HCT116 (cell line): ENCODE data around the gene TNFRSF12A. TPM values are rescaled to one million over a fixed set of nuclear protein-coding genes. Genes with fewer than 3 reads are reported as not detected.
A peak's percentile ranks its signal among the peaks of the same experiment; 100 is the strongest.

Source experiments
- ATAC-seq: fragments of 200-7000 bp; cut with Tn5 transposase; 2 replicates; pipeline ENCODE4 v1.9.1; 2020; ENCODE audit warnings: mild to moderate bottlenecking, moderate library complexity
- BruUV-seq: library from RNA; stranded (reverse); fragments of 400-500 nt; replicated peaks from 2 replicates; lab custom pipeline; 2021; lab: Mats Ljungman, UMichigan
- CTCF ChIA-PET: fragments of 300-600 bp; sonication (Branson Sonifier 250); formaldehyde crosslinking; loops from one replicate; lab custom pipeline; 2021; ENCODE audit warnings: antibody characterized with exemption; lab: Charles Lee
- POLR2A ChIA-PET: fragments of 300-600, 350-600 bp; sonication (Branson Sonifier 250); formaldehyde crosslinking; loops from one replicate; lab custom pipeline; 2021; ENCODE audit warnings: antibody characterized with exemption; lab: Charles Lee
- RAD21 ChIA-PET, 2 experiments: fragments of 300-600 bp; sonication (Branson Sonifier 250); formaldehyde crosslinking; loops; one replicate each; lab custom pipeline; 2023; ENCODE audit warnings: low total read pairs in 2 of 2; ENCODE audit not compliant: uncharacterized antibody in 2 of 2, unreplicated experiment in 2 of 2, low non-redundant PET in 1 of 2; lab: Charles Lee
- DNase-seq: peaks from one replicate; pipeline ENCODE4 v3.0.0-alpha.2; 2010; ENCODE audit warnings: low read depth, low spot score
- H2AFZ ChIP-seq: fragments of 200-600 bp; shearing (Covaris generic), sonication (generic); 2 replicates; pipeline ENCODE4 v1.6.1; 2017; ENCODE audit warnings: low read depth, mixed run types, mixed read lengths, antibody characterized with exemption, low read length; ENCODE audit not compliant: poor library complexity, severe bottlenecking
- H3K27ac ChIP-seq: 2 replicates; pipeline ENCODE4 v1.5.1; 2012; ENCODE audit warnings: low read depth, low read length
- H3K27me3 ChIP-seq: fragments of 200-600 bp; sonication (generic); 2 replicates; pipeline ENCODE4 v1.6.1; 2016; ENCODE audit warnings: mixed run types, low read length, mixed read lengths; ENCODE audit not compliant: insufficient read depth
- H3K36me3 ChIP-seq, 2 experiments: fragments of 200-500 bp in 1 of 2; fragments of 200-600 bp in 1 of 2; sonication (Bioruptor generic) in 1 of 2; sonication (generic) in 1 of 2; 2 replicates each; pipeline versions ENCODE4 v1.5.1 to v1.6.1; 2014 to 2016; ENCODE audit warnings: low read length in 2 of 2, inconsistent platforms in 1 of 2, mixed read lengths in 1 of 2, mixed run types in 1 of 2; ENCODE audit not compliant: insufficient read depth in 2 of 2, control insufficient read depth in 1 of 2
- H3K4me1 ChIP-seq, 2 experiments: fragments of 200-600 bp in 1 of 2; sonication (generic) in 1 of 2; 2 replicates each; pipeline versions ENCODE4 v1.5.1 to v1.6.1; 2012 to 2017; ENCODE audit warnings: low read length in 2 of 2, inconsistent platforms in 1 of 2, mild to moderate bottlenecking in 1 of 2, mixed read lengths in 1 of 2, mixed run types in 1 of 2, moderate library complexity in 1 of 2; ENCODE audit not compliant: insufficient read depth in 2 of 2, control insufficient read depth in 1 of 2
- H3K4me2 ChIP-seq: fragments of 200-600 bp; sonication (generic); 2 replicates; pipeline ENCODE4 v1.6.1; 2017; ENCODE audit warnings: mixed run types, low read length, mixed read lengths
- H3K4me3 ChIP-seq, 2 experiments: fragments of 200-600 bp in 1 of 2; sonication (generic) in 1 of 2; replicated peaks in 1 of 2; 2 replicates each; pipeline ENCODE4 v1.5.1; 2011 to 2016; ENCODE audit warnings: low read length in 2 of 2, control low read depth in 1 of 2, low read depth in 1 of 2, mild to moderate bottlenecking in 1 of 2, mixed read lengths in 1 of 2, mixed run types in 1 of 2
- H3K79me2 ChIP-seq: fragments of 200-600 bp; sonication (generic); 2 replicates; pipeline ENCODE4 v1.6.1; 2017; ENCODE audit warnings: mild to moderate bottlenecking, mixed run types, low read length, moderate library complexity, mixed read lengths; ENCODE audit not compliant: insufficient read depth
- H3K9ac ChIP-seq: fragments of 200-600 bp; sonication (generic); 2 replicates; pipeline ENCODE4 v1.6.1; 2016; ENCODE audit warnings: low read length, mixed read lengths
- H3K9me2 ChIP-seq: fragments of 200-600 bp; sonication (generic), shearing (Covaris generic); 2 replicates; pipeline ENCODE4 v1.6.1; 2017; ENCODE audit warnings: mixed run types, mild to moderate bottlenecking, moderate library complexity; ENCODE audit not compliant: insufficient read depth
- H3K9me3 ChIP-seq, 2 experiments: fragments of 200-500 bp in 1 of 2; fragments of 200-600 bp in 1 of 2; sonication (Bioruptor generic) in 1 of 2; sonication (generic) in 1 of 2; 2 replicates each; pipeline ENCODE4 v1.6.1; 2014 to 2017; ENCODE audit warnings: low read length in 2 of 2, mixed read lengths in 2 of 2, inconsistent platforms in 1 of 2, low read depth in 1 of 2, mild to moderate bottlenecking in 1 of 2, mixed run types in 1 of 2, moderate library complexity in 1 of 2; ENCODE audit not compliant: control insufficient read depth in 1 of 2, insufficient read depth in 1 of 2
- H4K20me1 ChIP-seq: fragments of 200-600 bp; sonication (generic), shearing (Covaris generic); 2 replicates; pipeline ENCODE4 v1.6.1; 2017; ENCODE audit warnings: mixed run types, mild to moderate bottlenecking, moderate library complexity; ENCODE audit not compliant: insufficient read depth
- ATF3 ChIP-seq: IDR thresholded peaks from 2 replicates; pipeline ENCODE4 v1.6.1; 2012
- CEBPB ChIP-seq: IDR thresholded peaks from 2 replicates; pipeline ENCODE4 v1.6.1; 2012; ENCODE audit warnings: low read depth
- EGR1 ChIP-seq: IDR thresholded peaks from 2 replicates; pipeline ENCODE4 v1.6.1; 2012; ENCODE audit warnings: low read depth
- EZH2 ChIP-seq: fragments of 200-600 bp; sonication (generic); IDR thresholded peaks from 2 replicates; pipeline ENCODE4 v1.6.1; 2017; ENCODE audit warnings: antibody characterized with exemption, mixed run types
- EZH2phosphoT487 ChIP-seq: fragments of 200-600 bp; IDR thresholded peaks from 2 replicates; pipeline ENCODE4 v1.6.1; 2018; ENCODE audit warnings: antibody characterized with exemption, borderline replicate concordance
- FOSL1 ChIP-seq: IDR thresholded peaks from 2 replicates; pipeline ENCODE4 v1.6.1; 2012; ENCODE audit warnings: low read depth
- JUND ChIP-seq: IDR thresholded peaks from 2 replicates; pipeline ENCODE4 v1.6.1; 2012
- POLR2A ChIP-seq: IDR thresholded peaks from 2 replicates; pipeline ENCODE4 v1.7.0; 2011; ENCODE audit warnings: borderline replicate concordance; ENCODE audit not compliant: insufficient read depth, insufficient read length; ENCODE audit errors: extremely low read depth
- POLR2AphosphoS5 ChIP-seq: IDR thresholded peaks from 2 replicates; pipeline ENCODE4 v1.6.1; 2011; ENCODE audit warnings: mild to moderate bottlenecking, low read depth, low read length, moderate library complexity
- RAD21 ChIP-seq: IDR thresholded peaks from 2 replicates; pipeline ENCODE4 v1.6.1; 2012; ENCODE audit warnings: low read depth, mild to moderate bottlenecking
- SIN3A ChIP-seq: IDR thresholded peaks from 2 replicates; pipeline ENCODE4 v1.6.1; 2012; ENCODE audit warnings: low read depth
- SRF ChIP-seq: IDR thresholded peaks from 2 replicates; pipeline ENCODE4 v1.6.1; 2012; ENCODE audit warnings: low read depth
- TCF7L2 ChIP-seq: IDR thresholded peaks from 2 replicates; pipeline ENCODE4 v1.7.0; 2011; ENCODE audit warnings: borderline replicate concordance, inconsistent platforms; ENCODE audit not compliant: insufficient read depth, insufficient read length; ENCODE audit errors: extremely low read depth
- ZFX ChIP-seq: fragments of 450-650 bp; IDR thresholded peaks from 2 replicates; pipeline ENCODE4 v1.6.1; 2017
- ZNF274 ChIP-seq: fragments of 200-500 bp; sonication (Bioruptor generic); IDR thresholded peaks from 2 replicates; pipeline ENCODE4 v1.6.1; 2014; ENCODE audit warnings: mild to moderate bottlenecking, low read depth, low read length, inconsistent platforms
- intact Hi-C: fragments of 100-400 bp; cut with micrococcal nuclease; formaldehyde crosslinking; loops from 2 replicates; pipeline ENCODE4 v1.10.0; 2022
- total RNA-seq: library from RNA; stranded (reverse); gene quantifications from one replicate; pipeline ENCODE4 v1.2.1, GENCODE V29; 2021; ENCODE audit not compliant: unreplicated experiment
- TF ChIP-seq, protein P1 (sequence below): IDR thresholded peaks from 2 replicates; pipeline ENCODE4 v1.6.1; 2012
- TF ChIP-seq, protein P2 (sequence below), 3 experiments: fragments of 200-600 bp in 1 of 3; sonication (generic) in 1 of 3; IDR thresholded peaks in 2 of 3; conservative IDR thresholded peaks in 1 of 3; 2 replicates each; pipeline ENCODE4 v1.5.1; 2012 to 2017; ENCODE audit warnings: low read depth in 2 of 3, low read length in 2 of 3, antibody characterized with exemption in 1 of 3, borderline replicate concordance in 1 of 3, control low read depth in 1 of 3, mild to moderate bottlenecking in 1 of 3, mixed read lengths in 1 of 3, mixed run types in 1 of 3, moderate library complexity in 1 of 3; ENCODE audit not compliant: insufficient read depth in 1 of 3

Gene TNFRSF12A
- total RNA-seq, 1 experiment from 2014 or later = 188 TPM

- no peaks in the 10 kb centered on the region for H3K9me3 ChIP-seq
- peaks cover 8 to 18% of the 10 kb centered on the region in 2 experiments; a peak in 2 of 4 replicates for H3K36me3 ChIP-seq
- BruUV-seq = no TSS peak
- H3K79me2 ChIP-seq = peaks cover 10% of the 10 kb centered on the region; the same call in 1 of the 2 replicates
- no peak overlapping the region for H3K9ac ChIP-seq
- no peaks in the 10 kb centered on the region for H4K20me1 ChIP-seq
- 0 out of 2 replicates have a peak overlapping the region, but pooled peaks have one; percentile 71 for H3K4me2 ChIP-seq
- no peak for TF ChIP-seq JUND
- TF ChIP-seq, protein P1, sequence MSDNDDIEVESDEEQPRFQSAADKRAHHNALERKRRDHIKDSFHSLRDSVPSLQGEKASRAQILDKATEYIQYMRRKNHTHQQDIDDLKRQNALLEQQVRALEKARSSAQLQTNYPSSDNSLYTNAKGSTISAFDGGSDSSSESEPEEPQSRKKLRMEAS = no peak
- TF ChIP-seq SRF = no peak
- no peak for TF ChIP-seq EGR1
- no peak for TF ChIP-seq POLR2A
- TF ChIP-seq ZFX = no peak
- no peak for TF ChIP-seq EZH2
- TF ChIP-seq POLR2AphosphoS5 = no peak
- TF ChIP-seq SIN3A = no peak
- no peak for TF ChIP-seq ZNF274
- no peak for TF ChIP-seq CEBPB
- no peak for TF ChIP-seq RAD21
- no peak for TF ChIP-seq TCF7L2
- TF ChIP-seq, protein P2, sequence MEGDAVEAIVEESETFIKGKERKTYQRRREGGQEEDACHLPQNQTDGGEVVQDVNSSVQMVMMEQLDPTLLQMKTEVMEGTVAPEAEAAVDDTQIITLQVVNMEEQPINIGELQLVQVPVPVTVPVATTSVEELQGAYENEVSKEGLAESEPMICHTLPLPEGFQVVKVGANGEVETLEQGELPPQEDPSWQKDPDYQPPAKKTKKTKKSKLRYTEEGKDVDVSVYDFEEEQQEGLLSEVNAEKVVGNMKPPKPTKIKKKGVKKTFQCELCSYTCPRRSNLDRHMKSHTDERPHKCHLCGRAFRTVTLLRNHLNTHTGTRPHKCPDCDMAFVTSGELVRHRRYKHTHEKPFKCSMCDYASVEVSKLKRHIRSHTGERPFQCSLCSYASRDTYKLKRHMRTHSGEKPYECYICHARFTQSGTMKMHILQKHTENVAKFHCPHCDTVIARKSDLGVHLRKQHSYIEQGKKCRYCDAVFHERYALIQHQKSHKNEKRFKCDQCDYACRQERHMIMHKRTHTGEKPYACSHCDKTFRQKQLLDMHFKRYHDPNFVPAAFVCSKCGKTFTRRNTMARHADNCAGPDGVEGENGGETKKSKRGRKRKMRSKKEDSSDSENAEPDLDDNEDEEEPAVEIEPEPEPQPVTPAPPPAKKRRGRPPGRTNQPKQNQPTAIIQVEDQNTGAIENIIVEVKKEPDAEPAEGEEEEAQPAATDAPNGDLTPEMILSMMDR (IDR thresholded peaks at IDR 0.05 in 2 of 3, conservative IDR thresholded peaks at IDR 0.05 in 1 of 3; ENCODE audit: borderline replicate concordance in 1 of 3, insufficient read depth in 1 of 3, low read depth in 2 of 3, low read length in 2 of 3) = no peak
- TF ChIP-seq ATF3 = no peak
- no peak for TF ChIP-seq EZH2phosphoT487
- TF ChIP-seq FOSL1 = no peak
- H3K27me3 ChIP-seq = no peaks in the 10 kb centered on the region
- no peaks in the 10 kb centered on the region for H3K9me2 ChIP-seq
- CTCF ChIA-PET = interaction anchor here (0.6 to 2.0 kb wide), 19 partner anchors 9 to 143 kb away, joined by 3 to 29 read pairs (median 5); partner anchors contain the start of genes KREMEN2 and TNFRSF12A
- POLR2A ChIA-PET = interaction anchor here (0.6 to 1.9 kb wide), 6 partner anchors 10 to 1224 kb away, joined by 3 to 16 read pairs (median 4); no protein-coding TSS in a partner anchor
- H3K27ac ChIP-seq = peak overlapping the region; percentile 37; the same call in 1 of the 2 replicates
- RAD21 ChIA-PET = interaction anchor here (0.7 to 1.0 kb wide), 3 partner anchors 25 to 121 kb away, joined by 3 to 8 read pairs (median 7); no protein-coding TSS in a partner anchor
- DNase-seq (no peak), ATAC-seq (no peak)
- intact Hi-C loops = no loop called here
- no peak overlapping the region for H2AFZ ChIP-seq
- H3K4me1 ChIP-seq = peaks cover 4 to 43% of the 10 kb centered on the region in 2 experiments; a peak in 3 of 4 replicates
- no peak overlapping the region for H3K4me3 ChIP-seq
Observed at GRCh38 chr16:3028716-3029319, 8.7 kb downstream of the TNFRSF12A start.
